ENCODE measurements around the gene MUC12.
"Not testable (repeated sequence)": the region's sequence is repeated elsewhere in the genome, so short reads cannot be mapped to it uniquely, and the experiment has no call there.

DNA sequence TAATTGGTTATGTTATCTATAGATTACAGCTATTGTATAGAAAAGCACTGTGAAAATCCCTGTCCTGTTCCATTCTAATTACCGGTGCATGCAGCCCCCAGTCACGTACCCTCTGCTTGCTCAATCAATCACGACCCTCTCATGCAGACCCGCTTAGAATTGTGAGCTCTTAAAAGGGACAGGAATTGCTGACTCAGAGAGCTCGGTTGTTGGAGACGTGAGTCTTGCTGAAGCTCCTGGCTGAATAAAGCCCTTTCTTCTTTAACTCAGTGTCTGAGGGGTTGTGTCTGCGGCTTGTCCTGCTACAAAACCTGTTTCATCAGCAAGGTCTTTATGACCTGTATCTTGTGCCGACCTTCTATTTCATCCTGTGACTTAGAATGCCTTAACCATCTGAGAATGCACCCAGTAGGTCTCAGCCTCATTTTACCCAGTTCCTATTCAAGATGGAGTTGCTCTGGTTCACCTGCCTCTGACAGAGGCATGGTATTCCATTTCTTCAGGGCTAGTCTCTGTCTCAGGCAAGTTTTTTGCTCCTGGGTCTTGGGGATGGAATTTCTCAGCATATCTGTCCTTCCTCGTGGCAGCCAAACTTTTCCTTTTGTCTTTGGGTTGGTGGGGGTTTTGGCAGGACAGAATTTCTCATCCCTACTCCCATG is 49.5 kb upstream of the MUC12 start:
- not testable (repeated sequence) for TF ChIP-seq CTCF, POLR2A (IDR thresholded peaks at IDR 0.05)

Measured in esophagus squamous epithelium (tissue), 4 donors.